ENCODE results near the gene KBTBD4. TPM values are rescaled to one million over a fixed set of nuclear protein-coding genes. Genes with fewer than 3 reads are reported as not detected.
A peak's percentile ranks its signal among the peaks of the same experiment; 100 is the strongest.

Gene KBTBD4
- polyA plus RNA-seq, 3 donors: 2.8 to 16.9 (median 13.8) TPM

DNA sequence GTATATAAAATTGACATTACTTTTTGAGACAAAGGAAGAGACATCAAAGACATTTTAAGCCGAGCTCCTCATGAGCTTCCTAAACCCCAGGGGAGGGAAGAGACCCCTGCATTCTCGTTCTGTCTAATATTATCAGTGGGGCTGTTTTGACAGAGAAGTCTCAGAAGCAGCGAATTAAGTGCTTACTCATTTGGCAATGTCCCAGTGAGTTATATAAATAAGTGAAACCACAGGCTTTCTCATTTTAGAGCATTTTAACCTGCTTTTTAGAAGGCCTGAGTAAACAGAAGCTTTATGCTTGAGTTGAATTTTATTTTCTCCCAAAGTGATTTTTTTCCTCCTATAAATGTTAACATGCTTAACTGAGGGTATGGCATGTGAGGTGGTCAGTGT lies 38.6 kb upstream of the KBTBD4 start:
- Histone ChIP-seq H3K27ac (ENCODE audit: low read depth in 1 of 2, low read length in 2 of 2) (no peak overlapping the region), H3K4me1 (ENCODE audit: control insufficient read depth in 1 of 2, insufficient read depth in 2 of 2, low read length in 2 of 2) (no peaks in the 10 kb centered on the region), H3K9me3 (replicated peaks in 1 of 2; ENCODE audit: control insufficient read depth in 1 of 2, insufficient read depth in 1 of 2, low read length in 2 of 2) (no peaks in the 10 kb centered on the region), H3K79me2 (ENCODE audit: insufficient read depth, low read length) (no peaks in the 10 kb centered on the region), H3K9ac (ENCODE audit: insufficient read depth, low read length, poor library complexity, severe bottlenecking) (no peak overlapping the region), H3K36me3 (replicated peaks in 1 of 2; ENCODE audit: control insufficient read depth in 1 of 2, insufficient read depth in 2 of 2, low read length in 2 of 2) (peaks cover 39 to 68% of the 10 kb centered on the region in 2 donors), H3K27me3 (ENCODE audit: control insufficient read depth in 2 of 2, insufficient read depth in 2 of 2, low read length in 2 of 2) (no peaks in the 10 kb centered on the region), H2AFZ (ENCODE audit: insufficient read depth, low read depth, low read length, poor library complexity, severe bottlenecking) (no peak overlapping the region), H3K4me2 (replicated peaks; ENCODE audit: extremely low read depth, low read length, poor library complexity, severe bottlenecking) (no peak overlapping the region), H4K20me1 (ENCODE audit: insufficient read depth, low read length) (no peaks in the 10 kb centered on the region), H3K4me3 (replicated peaks in 1 of 3; ENCODE audit: low read depth in 2 of 3, low read length in 3 of 3) (no peak overlapping the region)
- Mint-ChIP-seq H3K27me3 (ENCODE audit: low read depth in 3 of 3) (no peaks in the 10 kb centered on the region), H3K4me3 (no peak overlapping the region), H3K4me1 (no peaks in the 10 kb centered on the region), H3K9me3 (no peaks in the 10 kb centered on the region), H3K27ac (peak overlapping the region in 2 of 7 donors; percentile 28 to 58), H3K36me3 (peaks cover 41 to 62% of the 10 kb centered on the region in 2 donors)
- WGBS (ENCODE audit: insufficient coverage): no CpG with 5 or more reads among the region's 3 CpGs
- no peak for DNase-seq
- TF ChIP-seq, protein P1, sequence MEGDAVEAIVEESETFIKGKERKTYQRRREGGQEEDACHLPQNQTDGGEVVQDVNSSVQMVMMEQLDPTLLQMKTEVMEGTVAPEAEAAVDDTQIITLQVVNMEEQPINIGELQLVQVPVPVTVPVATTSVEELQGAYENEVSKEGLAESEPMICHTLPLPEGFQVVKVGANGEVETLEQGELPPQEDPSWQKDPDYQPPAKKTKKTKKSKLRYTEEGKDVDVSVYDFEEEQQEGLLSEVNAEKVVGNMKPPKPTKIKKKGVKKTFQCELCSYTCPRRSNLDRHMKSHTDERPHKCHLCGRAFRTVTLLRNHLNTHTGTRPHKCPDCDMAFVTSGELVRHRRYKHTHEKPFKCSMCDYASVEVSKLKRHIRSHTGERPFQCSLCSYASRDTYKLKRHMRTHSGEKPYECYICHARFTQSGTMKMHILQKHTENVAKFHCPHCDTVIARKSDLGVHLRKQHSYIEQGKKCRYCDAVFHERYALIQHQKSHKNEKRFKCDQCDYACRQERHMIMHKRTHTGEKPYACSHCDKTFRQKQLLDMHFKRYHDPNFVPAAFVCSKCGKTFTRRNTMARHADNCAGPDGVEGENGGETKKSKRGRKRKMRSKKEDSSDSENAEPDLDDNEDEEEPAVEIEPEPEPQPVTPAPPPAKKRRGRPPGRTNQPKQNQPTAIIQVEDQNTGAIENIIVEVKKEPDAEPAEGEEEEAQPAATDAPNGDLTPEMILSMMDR (IDR thresholded peaks at IDR 0.05): peak; percentile 13
- intact Hi-C loops (cut with micrococcal nuclease): loop anchor here in 1 of 2 donors (10.0 kb wide), 1 partner anchor 313 kb away; no protein-coding TSS in a partner anchor

DNA sequence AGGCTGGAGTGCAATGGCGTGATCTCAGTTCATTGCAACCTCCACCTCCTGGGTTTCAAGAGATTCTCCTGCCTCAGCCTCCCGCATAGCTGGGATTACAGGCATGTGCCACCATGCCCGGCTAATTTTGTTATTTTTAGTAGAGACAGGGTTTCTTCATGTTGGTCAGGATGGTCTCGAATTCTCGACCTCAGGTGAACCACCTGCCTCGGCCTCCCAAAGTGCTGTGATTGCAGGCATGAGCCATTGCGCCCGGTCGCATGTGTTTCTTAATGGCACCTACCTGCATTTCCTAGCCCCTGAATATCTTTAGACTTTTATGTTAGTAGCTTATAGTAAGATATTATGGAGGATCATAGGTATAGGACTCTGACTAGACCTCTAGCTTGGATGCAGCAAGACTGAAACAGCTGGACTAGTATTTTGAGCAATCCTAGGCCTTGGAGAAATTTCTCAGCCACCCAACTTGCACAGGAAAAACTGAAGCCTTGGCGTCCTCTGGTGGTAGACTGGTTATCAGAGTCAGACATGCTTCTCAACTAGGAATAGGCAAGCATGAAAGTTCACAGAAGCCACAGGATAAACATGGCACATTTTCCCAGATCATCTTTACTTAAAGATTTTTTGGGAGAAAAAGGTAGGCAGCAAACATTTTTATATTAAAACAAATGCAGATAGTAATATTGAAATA lies 38.1 kb upstream of the KBTBD4 start:
- H3K9me3 Mint-ChIP-seq: no peaks in the 10 kb centered on the region
- peaks cover 2% of the 10 kb centered on the region for H3K4me1 Mint-ChIP-seq
- peaks cover 33 to 63% of the 10 kb centered on the region in 2 donors for H3K36me3 ChIP-seq (replicated peaks in 1 of 2; ENCODE audit: control insufficient read depth in 1 of 2, insufficient read depth in 2 of 2, low read length in 2 of 2)
- H3K9me3 ChIP-seq (replicated peaks in 1 of 2; ENCODE audit: control insufficient read depth in 1 of 2, insufficient read depth in 1 of 2, low read length in 2 of 2): no peaks in the 10 kb centered on the region
- WGBS (ENCODE audit: insufficient coverage): 61% methylated on average over 3 of the region's 10 CpGs
- H3K4me3 ChIP-seq (replicated peaks in 1 of 3; ENCODE audit: low read depth in 2 of 3, low read length in 3 of 3): no peak overlapping the region
- no peaks in the 10 kb centered on the region for H3K79me2 ChIP-seq (ENCODE audit: insufficient read depth, low read length)
- H3K27ac ChIP-seq (ENCODE audit: low read depth in 1 of 2, low read length in 2 of 2): no peak overlapping the region
- peak overlapping the region in 1 of 7 donors; percentile 25 for H3K27ac Mint-ChIP-seq
- no peak overlapping the region for H3K4me2 ChIP-seq (replicated peaks; ENCODE audit: extremely low read depth, low read length, poor library complexity, severe bottlenecking)
- H3K4me1 ChIP-seq (ENCODE audit: control insufficient read depth in 1 of 2, insufficient read depth in 2 of 2, low read length in 2 of 2): peaks cover 2 to 3% of the 10 kb centered on the region in 2 donors
- no peak overlapping the region for H3K4me3 Mint-ChIP-seq
- DNase-seq: peak in 1 of 3 donors; percentile 3
- H3K9ac ChIP-seq (ENCODE audit: insufficient read depth, low read length, poor library complexity, severe bottlenecking): no peak overlapping the region
- no peak overlapping the region for H2AFZ ChIP-seq (ENCODE audit: insufficient read depth, low read depth, low read length, poor library complexity, severe bottlenecking)
- H3K27me3 ChIP-seq (ENCODE audit: control insufficient read depth in 2 of 2, insufficient read depth in 2 of 2, low read length in 2 of 2): no peaks in the 10 kb centered on the region
- intact Hi-C loops (cut with micrococcal nuclease): loop anchor here in 1 of 2 donors (10.0 kb wide), 1 partner anchor 312 kb away; no protein-coding TSS in a partner anchor
- TF ChIP-seq, protein P1 (IDR thresholded peaks at IDR 0.05): peak; percentile 56
- H4K20me1 ChIP-seq (ENCODE audit: insufficient read depth, low read length): no peaks in the 10 kb centered on the region
- H3K36me3 Mint-ChIP-seq: peaks cover 36 to 56% of the 10 kb centered on the region in 2 donors
- H3K27me3 Mint-ChIP-seq (ENCODE audit: low read depth in 3 of 3): no peaks in the 10 kb centered on the region
